GM18861 (cell line): ENCODE measurements around the gene SUCO.

ENCODE experiments used
- ATAC-seq: cut with Tn5 transposase; IDR thresholded peaks from one replicate; pipeline ENCODE4 v1.9.1; 2021; ENCODE audit not compliant: unreplicated experiment

The SUCO gene

DNA sequence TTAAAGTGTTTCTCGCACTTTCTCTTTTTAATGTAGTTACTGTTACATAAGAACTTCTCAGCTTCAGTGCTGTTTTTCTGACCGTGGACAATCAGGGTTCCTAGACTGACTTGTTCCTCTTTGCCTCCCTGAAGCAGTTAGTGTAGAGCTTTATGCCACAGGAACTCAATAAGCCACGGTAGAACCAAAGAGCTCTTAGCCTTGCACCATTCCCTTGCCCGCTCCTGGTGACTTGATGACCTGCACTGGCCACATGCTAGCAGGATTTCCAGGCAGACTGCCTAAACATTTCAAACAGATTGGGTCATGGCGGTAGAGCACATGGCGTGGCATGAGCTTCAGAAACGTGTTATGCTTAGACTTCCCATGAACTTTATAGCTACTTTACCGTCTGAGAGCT, 107.2 kb downstream of the SUCO start:
- ATAC-seq, result no peak

GRCh38 chr1:172641492-172641891, 108.5 kb downstream of the SUCO start:
- no peak for ATAC-seq

GRCh38 chr1:172642970-172643369, 110.0 kb downstream of the SUCO start:
- no peak for ATAC-seq

DNA sequence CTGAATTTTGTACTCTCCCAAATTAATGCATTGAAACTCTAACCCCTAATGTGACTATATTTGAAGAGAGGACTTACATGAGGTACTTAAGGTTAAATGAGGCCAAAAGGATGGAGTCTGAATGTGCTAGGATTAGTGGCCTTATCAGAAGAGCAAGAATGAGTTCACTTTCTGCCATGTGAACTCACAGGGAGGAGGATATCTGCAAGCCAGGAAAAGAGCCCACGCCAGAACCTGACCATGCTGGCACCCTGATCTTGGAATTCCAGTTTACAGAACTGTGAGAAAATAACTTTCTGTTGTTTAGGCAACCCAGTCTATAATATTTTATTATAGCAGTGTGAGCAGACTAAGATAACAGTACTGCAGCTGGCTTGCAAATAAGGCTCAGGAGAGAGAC, 113.7 kb downstream of the SUCO start:
- ATAC-seq, result no peak

DNA sequence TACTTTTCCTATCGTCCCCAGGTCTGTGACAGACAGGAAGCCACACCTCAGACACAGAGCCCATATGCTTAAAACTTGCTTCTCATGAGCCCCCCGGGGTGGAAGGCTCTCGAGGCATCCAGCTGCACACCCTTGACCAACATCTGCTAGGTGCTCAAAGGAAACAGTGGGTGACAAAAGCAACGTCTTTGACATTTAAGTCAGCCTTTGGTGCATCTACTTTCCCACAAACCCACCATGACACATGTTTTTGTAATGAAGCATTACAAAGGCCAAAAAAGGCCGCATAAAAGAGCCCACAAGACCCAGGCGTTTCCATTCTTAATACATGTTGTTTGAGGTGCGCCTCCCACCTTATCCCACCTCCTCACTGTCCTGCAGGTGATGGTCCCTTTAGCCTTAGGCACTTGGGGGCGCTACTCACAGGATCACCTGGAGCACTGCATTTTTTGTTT, 114.2 kb downstream of the SUCO start:
- no peak for ATAC-seq

DNA sequence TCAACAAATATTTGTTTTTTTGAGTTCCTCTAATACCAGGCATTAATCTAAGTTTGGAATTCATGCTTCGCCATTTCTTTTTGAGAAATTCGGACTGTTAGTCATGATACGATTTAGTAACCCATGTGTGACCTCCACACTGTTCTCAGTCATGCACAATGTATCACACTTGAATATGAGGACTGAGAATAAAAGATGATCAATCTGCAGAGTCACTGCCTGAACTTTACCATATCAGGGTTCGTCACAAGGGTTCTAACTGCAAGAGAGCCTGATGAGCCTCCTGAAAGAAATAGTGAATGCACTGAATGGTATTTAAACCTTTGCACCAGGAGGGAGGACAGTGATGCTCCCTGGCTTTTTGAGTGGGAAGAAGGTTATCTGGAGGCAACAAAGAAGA, 115.0 kb downstream of the SUCO start:
- no peak for ATAC-seq

GRCh38 chr1:172650474-172651193, 117.7 kb downstream of the SUCO start:
- ATAC-seq, result no peak

DNA sequence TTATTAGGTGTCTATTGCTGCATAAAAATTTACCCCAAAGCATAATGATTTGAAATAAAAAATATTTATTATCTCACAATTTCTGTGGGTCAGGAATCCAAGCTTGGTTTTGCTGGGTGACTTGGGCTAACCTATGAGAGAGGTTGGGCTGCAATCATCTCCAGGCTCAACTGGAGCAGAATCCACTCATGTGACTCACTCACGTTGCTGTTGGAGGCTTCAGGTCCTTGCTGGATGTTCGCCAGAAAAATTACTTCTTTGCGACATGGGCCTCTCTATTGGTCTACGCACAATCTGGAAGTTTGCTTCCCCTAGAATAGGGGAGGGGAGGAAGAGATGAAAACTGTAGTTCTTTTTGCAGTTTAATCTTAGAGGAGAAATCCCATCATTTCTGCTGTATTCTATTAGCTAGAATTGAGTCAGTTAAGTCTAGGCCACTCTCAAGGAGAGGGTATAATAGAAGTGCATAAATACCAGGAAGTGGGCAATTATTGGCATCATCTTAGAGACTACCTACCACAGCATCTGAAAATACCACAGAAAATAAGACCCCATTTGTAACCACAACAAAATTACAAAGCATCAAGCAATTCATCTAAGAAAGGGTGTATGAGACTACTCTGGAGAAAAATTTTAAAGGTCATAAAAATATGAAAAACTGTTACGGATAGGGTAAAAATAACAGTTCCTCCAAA, 120.2 kb downstream of the SUCO start:
- ATAC-seq, result no peak

DNA sequence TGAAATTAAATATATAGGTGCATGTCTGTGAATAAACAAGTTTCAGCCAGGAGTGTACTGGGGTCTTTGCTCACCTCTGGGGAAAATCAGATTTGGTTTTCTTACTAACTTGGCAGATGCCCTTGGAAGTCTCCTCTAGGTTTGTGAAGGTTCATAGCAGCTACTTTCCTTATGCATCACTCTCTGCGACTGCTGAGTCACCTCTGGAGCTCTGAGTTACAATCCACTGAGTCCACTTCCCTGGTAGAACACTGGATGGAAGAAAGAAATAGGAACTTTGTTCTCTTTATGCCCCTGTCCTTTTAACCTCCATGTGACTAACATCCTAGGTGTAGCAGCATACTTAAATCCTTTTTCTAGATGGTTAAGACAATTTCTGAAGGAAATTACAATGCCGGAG, 121.6 kb downstream of the SUCO start:
- no peak for ATAC-seq

DNA sequence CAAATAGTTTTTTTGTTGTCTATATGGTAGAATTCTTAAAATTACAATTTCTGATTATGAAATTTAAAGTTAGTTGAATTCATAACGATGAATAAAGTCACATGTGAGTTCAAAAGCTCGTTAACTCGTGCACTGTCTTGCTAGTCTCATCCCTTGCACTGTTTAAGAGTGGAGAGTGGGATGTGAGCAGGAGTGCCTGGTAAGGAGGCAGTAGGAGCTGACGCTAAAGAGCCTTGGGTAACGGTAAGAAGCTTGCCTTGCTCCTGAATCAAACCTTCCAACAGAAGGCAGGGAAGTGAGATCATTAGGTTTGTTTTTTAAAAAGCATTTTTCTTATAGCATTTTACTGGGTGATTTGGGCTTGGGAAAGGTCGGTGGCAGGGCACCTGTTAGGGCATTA, 123.6 kb downstream of the SUCO start:
- no peak for ATAC-seq

GRCh38 chr1:172657586-172657985, 124.6 kb downstream of the SUCO start:
- no peak for ATAC-seq

- no peak for ATAC-seq
Observed at GRCh38 chr1:172658871-172659453, 126.0 kb downstream of the SUCO start, which contains the start of gene FASLG. Gene FASLG, plus strand, starts transcription at chr1:172659103. Its CDS starts 99 bp downstream, at chr1:172659202.

DNA sequence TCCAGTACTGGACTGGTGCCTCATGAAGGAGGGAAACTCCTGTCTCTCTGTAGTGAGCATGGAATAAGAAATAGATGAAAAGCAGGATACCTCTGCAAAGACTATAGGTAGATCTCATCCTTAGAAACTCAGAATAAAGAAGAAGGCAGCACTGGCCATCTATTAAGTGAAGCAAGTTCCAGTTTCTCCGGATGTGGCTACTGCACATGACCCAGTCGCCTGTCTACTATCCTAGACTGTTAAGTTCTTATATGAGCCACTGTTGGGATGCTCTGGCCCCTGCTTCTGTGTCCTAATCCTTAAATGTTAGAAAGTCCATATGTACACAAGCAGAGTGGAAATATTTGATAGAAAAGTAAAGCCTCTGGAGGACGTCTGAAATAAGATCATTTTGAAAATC, 128.2 kb downstream of the SUCO start:
- ATAC-seq, result no peak
